Measurements from ENCODE around the gene ITSN1.

GRCh38 chr21:33688353-33688752, 46.1 kb downstream of the ITSN1 start:
- TF ChIP-seq, protein P1, sequence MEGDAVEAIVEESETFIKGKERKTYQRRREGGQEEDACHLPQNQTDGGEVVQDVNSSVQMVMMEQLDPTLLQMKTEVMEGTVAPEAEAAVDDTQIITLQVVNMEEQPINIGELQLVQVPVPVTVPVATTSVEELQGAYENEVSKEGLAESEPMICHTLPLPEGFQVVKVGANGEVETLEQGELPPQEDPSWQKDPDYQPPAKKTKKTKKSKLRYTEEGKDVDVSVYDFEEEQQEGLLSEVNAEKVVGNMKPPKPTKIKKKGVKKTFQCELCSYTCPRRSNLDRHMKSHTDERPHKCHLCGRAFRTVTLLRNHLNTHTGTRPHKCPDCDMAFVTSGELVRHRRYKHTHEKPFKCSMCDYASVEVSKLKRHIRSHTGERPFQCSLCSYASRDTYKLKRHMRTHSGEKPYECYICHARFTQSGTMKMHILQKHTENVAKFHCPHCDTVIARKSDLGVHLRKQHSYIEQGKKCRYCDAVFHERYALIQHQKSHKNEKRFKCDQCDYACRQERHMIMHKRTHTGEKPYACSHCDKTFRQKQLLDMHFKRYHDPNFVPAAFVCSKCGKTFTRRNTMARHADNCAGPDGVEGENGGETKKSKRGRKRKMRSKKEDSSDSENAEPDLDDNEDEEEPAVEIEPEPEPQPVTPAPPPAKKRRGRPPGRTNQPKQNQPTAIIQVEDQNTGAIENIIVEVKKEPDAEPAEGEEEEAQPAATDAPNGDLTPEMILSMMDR (IDR thresholded peaks at IDR 0.05) = no peak
- TF ChIP-seq POLR2AphosphoS5 (IDR thresholded peaks at IDR 0.05) (no peak), POLR2A (IDR thresholded peaks at IDR 0.05; ENCODE audit: low read depth) (no peak)

All from esophagus muscularis mucosa (tissue), 3 donors.